ENCODE data around the gene AMER2.

DNA sequence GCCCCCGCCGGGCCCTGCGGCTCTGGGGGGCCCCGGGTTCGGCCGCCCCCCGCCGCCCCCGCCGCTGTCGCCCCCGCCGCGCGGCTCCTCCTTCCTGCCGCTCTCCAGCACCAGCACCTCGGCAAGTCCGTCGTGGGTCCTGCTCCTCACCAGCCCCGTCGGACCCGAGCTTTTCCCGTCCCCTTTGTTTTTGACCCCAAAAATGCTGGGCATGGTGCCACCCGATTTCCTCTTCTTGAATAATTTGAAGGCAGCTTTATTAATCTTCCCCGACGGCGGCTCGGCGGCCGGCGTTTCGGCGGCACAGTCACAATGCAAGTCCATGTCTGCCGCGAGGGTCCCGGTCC, 945 bp downstream of the AMER2 start:
- TF ChIP-seq, protein P1, sequence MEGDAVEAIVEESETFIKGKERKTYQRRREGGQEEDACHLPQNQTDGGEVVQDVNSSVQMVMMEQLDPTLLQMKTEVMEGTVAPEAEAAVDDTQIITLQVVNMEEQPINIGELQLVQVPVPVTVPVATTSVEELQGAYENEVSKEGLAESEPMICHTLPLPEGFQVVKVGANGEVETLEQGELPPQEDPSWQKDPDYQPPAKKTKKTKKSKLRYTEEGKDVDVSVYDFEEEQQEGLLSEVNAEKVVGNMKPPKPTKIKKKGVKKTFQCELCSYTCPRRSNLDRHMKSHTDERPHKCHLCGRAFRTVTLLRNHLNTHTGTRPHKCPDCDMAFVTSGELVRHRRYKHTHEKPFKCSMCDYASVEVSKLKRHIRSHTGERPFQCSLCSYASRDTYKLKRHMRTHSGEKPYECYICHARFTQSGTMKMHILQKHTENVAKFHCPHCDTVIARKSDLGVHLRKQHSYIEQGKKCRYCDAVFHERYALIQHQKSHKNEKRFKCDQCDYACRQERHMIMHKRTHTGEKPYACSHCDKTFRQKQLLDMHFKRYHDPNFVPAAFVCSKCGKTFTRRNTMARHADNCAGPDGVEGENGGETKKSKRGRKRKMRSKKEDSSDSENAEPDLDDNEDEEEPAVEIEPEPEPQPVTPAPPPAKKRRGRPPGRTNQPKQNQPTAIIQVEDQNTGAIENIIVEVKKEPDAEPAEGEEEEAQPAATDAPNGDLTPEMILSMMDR (IDR thresholded peaks at IDR 0.05): no peak
- TF ChIP-seq POLR2A (IDR thresholded peaks at IDR 0.05) (no peak), POLR2AphosphoS5 (IDR thresholded peaks at IDR 0.05) (no peak)

Data from breast epithelium (tissue), 3 donors.